MM.1S (cell line): ENCODE data around the gene AGR2.

ENCODE experiments used
- EZH2 ChIP-seq: fragments of 300-600 bp; sonication (generic); optimal IDR thresholded peaks from 2 replicates; pipeline ENCODE3; 2017; ENCODE audit warnings: low read depth, mild to moderate bottlenecking, antibody characterized with exemption, low read length, mixed read lengths
- TF ChIP-seq, protein P1 (sequence below): fragments of 300-600 bp; sonication (generic); IDR thresholded peaks from 2 replicates; pipeline ENCODE4 v1.5.1; 2016; ENCODE audit warnings: antibody characterized with exemption, low read length, mixed read lengths

DNA sequence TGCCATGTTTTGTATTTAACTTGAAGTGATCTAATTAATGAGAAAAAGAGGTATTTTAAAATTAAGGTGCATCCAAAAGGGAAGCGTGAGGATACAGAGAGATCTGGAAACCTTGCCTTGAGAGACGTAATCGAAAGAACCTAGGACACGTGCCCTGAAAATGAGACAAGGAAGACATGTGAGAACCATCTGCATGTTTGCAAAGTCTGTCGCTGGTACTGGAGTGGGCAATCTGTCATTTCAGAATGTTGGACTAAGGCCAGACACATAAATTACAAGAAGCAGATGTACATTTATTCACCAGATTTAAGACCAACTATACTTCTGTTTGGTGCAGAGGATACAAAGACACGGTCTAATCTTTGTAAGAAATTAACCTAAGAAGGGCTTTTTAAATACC, 9.2 kb downstream of the AGR2 start:
- TF ChIP-seq, protein P1, sequence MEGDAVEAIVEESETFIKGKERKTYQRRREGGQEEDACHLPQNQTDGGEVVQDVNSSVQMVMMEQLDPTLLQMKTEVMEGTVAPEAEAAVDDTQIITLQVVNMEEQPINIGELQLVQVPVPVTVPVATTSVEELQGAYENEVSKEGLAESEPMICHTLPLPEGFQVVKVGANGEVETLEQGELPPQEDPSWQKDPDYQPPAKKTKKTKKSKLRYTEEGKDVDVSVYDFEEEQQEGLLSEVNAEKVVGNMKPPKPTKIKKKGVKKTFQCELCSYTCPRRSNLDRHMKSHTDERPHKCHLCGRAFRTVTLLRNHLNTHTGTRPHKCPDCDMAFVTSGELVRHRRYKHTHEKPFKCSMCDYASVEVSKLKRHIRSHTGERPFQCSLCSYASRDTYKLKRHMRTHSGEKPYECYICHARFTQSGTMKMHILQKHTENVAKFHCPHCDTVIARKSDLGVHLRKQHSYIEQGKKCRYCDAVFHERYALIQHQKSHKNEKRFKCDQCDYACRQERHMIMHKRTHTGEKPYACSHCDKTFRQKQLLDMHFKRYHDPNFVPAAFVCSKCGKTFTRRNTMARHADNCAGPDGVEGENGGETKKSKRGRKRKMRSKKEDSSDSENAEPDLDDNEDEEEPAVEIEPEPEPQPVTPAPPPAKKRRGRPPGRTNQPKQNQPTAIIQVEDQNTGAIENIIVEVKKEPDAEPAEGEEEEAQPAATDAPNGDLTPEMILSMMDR: no peak
- TF ChIP-seq EZH2: no peak
